SK-N-SH (cell line): ENCODE results near the gene PSMC2. TPM values are rescaled to one million over a fixed set of nuclear protein-coding genes. Genes with fewer than 3 reads are reported as not detected.

ENCODE experiments used
- CTCF ChIA-PET: fragments of 300-600, 350-600 bp; formaldehyde crosslinking; extraction: SDS; loops from one replicate; lab custom pipeline; 2021; lab: Yijun Ruan, JAX
- POLR2A ChIA-PET: fragments of 350-600 bp; sonication (Branson Sonifier 250); formaldehyde crosslinking; extraction: SDS; loops from one replicate; lab custom pipeline; 2020; ENCODE audit warnings: antibody characterized with exemption, inconsistent platforms; lab: Yijun Ruan, JAX
- DNase-seq: peaks from one replicate; pipeline ENCODE4 v3.0.0; 2012
- H2AFZ ChIP-seq: fragments of 200-600 bp; sonication (generic); 2 replicates; pipeline ENCODE4 v1.8.1; 2016; ENCODE audit warnings: antibody characterized with exemption, mild to moderate bottlenecking, low read depth
- H3F3A ChIP-seq: fragments of 200-600 bp; sonication (generic); replicated peaks from 2 replicates; pipeline ENCODE3; 2016; ENCODE audit warnings: antibody characterized with exemption, mild to moderate bottlenecking; ENCODE audit not compliant: insufficient read depth
- H3K27ac ChIP-seq, 2 experiments: fragments of 200-500 bp in 1 of 2; fragments of 200-600 bp in 1 of 2; sonication (Bioruptor generic) in 1 of 2; sonication (generic), shearing (Covaris generic) in 1 of 2; 2 replicates each; pipeline versions ENCODE4 v1.5.1 to v1.6.1; 2014 to 2016; ENCODE audit warnings: low read depth in 2 of 2, inconsistent platforms in 1 of 2, low read length in 1 of 2, mild to moderate bottlenecking in 1 of 2, mixed read lengths in 1 of 2
- H3K27me3 ChIP-seq: fragments of 200-600 bp; sonication (generic), shearing (Covaris generic); 2 replicates; pipeline ENCODE4 v1.6.1; 2016; ENCODE audit warnings: mixed run types; ENCODE audit not compliant: insufficient read depth
- H3K36me3 ChIP-seq, 2 experiments: fragments of 200-500 bp in 1 of 2; fragments of 200-600 bp in 1 of 2; sonication (Bioruptor generic) in 1 of 2; sonication (generic) in 1 of 2; replicated peaks in 1 of 2; 2 replicates each; pipeline versions ENCODE3 to v1.5.1; 2014 to 2016; ENCODE audit warnings: low read length in 1 of 2, mild to moderate bottlenecking in 1 of 2; ENCODE audit not compliant: insufficient read depth in 2 of 2, control insufficient read depth in 1 of 2
- H3K4me1 ChIP-seq, 2 experiments: fragments of 200-500 bp in 1 of 2; fragments of 200-600 bp in 1 of 2; sonication (Bioruptor generic) in 1 of 2; sonication (generic), shearing (Covaris generic) in 1 of 2; 2 replicates each; pipeline versions ENCODE4 v1.5.1 to v1.6.1; 2014 to 2016; ENCODE audit warnings: low read depth in 1 of 2, low read length in 1 of 2, mixed run types in 1 of 2; ENCODE audit not compliant: insufficient read depth in 2 of 2, control insufficient read depth in 1 of 2
- H3K4me2 ChIP-seq: fragments of 200-600 bp; sonication (generic), shearing (Covaris generic); 2 replicates; pipeline ENCODE4 v1.6.1; 2017; ENCODE audit warnings: mixed run types
- H3K4me3 ChIP-seq, 2 experiments: fragments of 200-500 bp in 1 of 2; fragments of 200-600 bp in 1 of 2; sonication (Bioruptor generic) in 1 of 2; sonication (generic), shearing (Covaris generic) in 1 of 2; 2 replicates each; pipeline versions ENCODE4 v1.5.1 to v1.8.1; 2014 to 2016; ENCODE audit warnings: low read depth in 2 of 2, inconsistent platforms in 1 of 2, low read length in 1 of 2, mild to moderate bottlenecking in 1 of 2, mixed read lengths in 1 of 2, moderate library complexity in 1 of 2
- H3K79me2 ChIP-seq: fragments of 200-600 bp; sonication (generic); 2 replicates; pipeline ENCODE4 v1.8.1; 2017; ENCODE audit warnings: mild to moderate bottlenecking; ENCODE audit not compliant: insufficient read depth
- H3K9ac ChIP-seq: fragments of 200-600 bp; sonication (generic); 2 replicates; pipeline ENCODE4 v1.6.1; 2017; ENCODE audit warnings: mixed run types
- H3K9me2 ChIP-seq: fragments of 200-600 bp; sonication (generic); 2 replicates; pipeline ENCODE4 v1.6.1; 2017; ENCODE audit warnings: mixed run types
- H3K9me3 ChIP-seq: fragments of 200-600 bp; sonication (generic); 2 replicates; pipeline ENCODE4 v1.6.1; 2017; ENCODE audit warnings: mixed run types, mild to moderate bottlenecking, moderate library complexity
- H4K20me1 ChIP-seq: fragments of 200-600 bp; sonication (generic); 2 replicates; pipeline ENCODE4 v1.6.1; 2017; ENCODE audit warnings: mild to moderate bottlenecking, mixed run types; ENCODE audit not compliant: insufficient read depth
- CTCF ChIP-seq: fragments of 200-600 bp; sonication (generic); IDR thresholded peaks from 2 replicates; pipeline ENCODE4 v1.6.1; 2017; ENCODE audit warnings: antibody characterized with exemption, mild to moderate bottlenecking, moderate library complexity
- EP300 ChIP-seq, 2 experiments: IDR thresholded peaks; 2 replicates each; pipeline versions ENCODE4 v1.4.0 to v1.6.1; 2012; ENCODE audit warnings: borderline replicate concordance in 1 of 2, low read depth in 1 of 2, low read length in 1 of 2
- FOSL2 ChIP-seq: IDR thresholded peaks from 2 replicates; pipeline ENCODE4 v1.4.0; 2012; ENCODE audit warnings: low read depth, mild to moderate bottlenecking, moderate library complexity, borderline replicate concordance
- FOXJ3 ChIP-seq: sonication (generic); formaldehyde crosslinking; IDR thresholded peaks from 2 replicates; pipeline ENCODE4 v1.5.1; 2020; ENCODE audit warnings: mild to moderate bottlenecking, missing genetic modification reagents
- GATA2 ChIP-seq: sonication (generic); formaldehyde crosslinking; IDR thresholded peaks from 2 replicates; pipeline ENCODE4 v1.5.0; 2020; ENCODE audit warnings: mild to moderate bottlenecking, missing genetic modification reagents
- IRF3 ChIP-seq: fragments of 150-350 bp; IDR thresholded peaks from 2 replicates; pipeline ENCODE4 v1.6.1; 2016; ENCODE audit warnings: mild to moderate bottlenecking, low read depth, low read length
- MXI1 ChIP-seq: IDR thresholded peaks from 2 replicates; pipeline ENCODE4 v1.6.1; 2012; ENCODE audit warnings: mild to moderate bottlenecking, low read depth, low read length, improper control_type of control experiment
- NRF1 ChIP-seq: IDR thresholded peaks from 2 replicates; pipeline ENCODE4 v1.6.1; 2012; ENCODE audit warnings: low read depth, mild to moderate bottlenecking, low read length
- POLR2AphosphoS5 ChIP-seq: IDR thresholded peaks from 2 replicates; pipeline ENCODE4 v1.6.1; 2012; ENCODE audit warnings: low read depth, low read length
- REST ChIP-seq: IDR thresholded peaks from 2 replicates; pipeline ENCODE4 v1.6.1; 2012; ENCODE audit warnings: mild to moderate bottlenecking, low read depth, low read length, moderate library complexity
- RXRA ChIP-seq: IDR thresholded peaks from 2 replicates; pipeline ENCODE4 v1.4.0; 2012; ENCODE audit warnings: low read depth, mild to moderate bottlenecking, borderline replicate concordance
- SIN3A ChIP-seq: IDR thresholded peaks from 2 replicates; pipeline ENCODE4 v1.6.1; 2012; ENCODE audit warnings: low read depth, mild to moderate bottlenecking, low read length, moderate library complexity, borderline replicate concordance
- SMC3 ChIP-seq: IDR thresholded peaks from 2 replicates; pipeline ENCODE4 v1.6.1; 2012; ENCODE audit warnings: low read depth, low read length, improper control_type of control experiment
- TCF12 ChIP-seq: IDR thresholded peaks from 2 replicates; pipeline ENCODE4 v1.4.0; 2012
- TEAD4 ChIP-seq: IDR thresholded peaks from 2 replicates; pipeline ENCODE4 v1.4.0; 2012; ENCODE audit warnings: mild to moderate bottlenecking, borderline replicate concordance; ENCODE audit not compliant: insufficient read depth
- USF1 ChIP-seq: IDR thresholded peaks from 2 replicates; pipeline ENCODE4 v1.4.0; 2012; ENCODE audit warnings: low read depth, borderline replicate concordance
- USF2 ChIP-seq: fragments of 150-350 bp; IDR thresholded peaks from 2 replicates; pipeline ENCODE4 v1.6.1; 2017; ENCODE audit warnings: antibody characterized with exemption, low read length, low read depth, borderline replicate concordance
- WGBS: methylation state at CpG from one replicate; pipeline ENCODE4 v1.1.6; 2017; ENCODE audit warnings: low lambda C conversion rate; 5-methylcytosine and 5-hydroxymethylcytosine counted together
- polyA plus RNA-seq, 3 experiments: library from polyadenylated mRNA; depleted of rRNA; stranded (reverse); fragments of >200 nt; gene quantifications; 2 replicates each; pipeline ENCODE4 v1.2.3, GENCODE V29; 2012

PSMC2 gene
- polyA plus RNA-seq, 1 of the 3 experiments (the other 2 are of a cell fraction): 231 TPM

GRCh38 chr7:103325744-103326143 is 21.7 kb upstream of the PSMC2 start:
- WGBS: 96% methylated on average over 8 of the region's 8 CpGs
- Histone ChIP-seq H3K4me3 (no peak overlapping the region), H3K9me3 (no peaks in the 10 kb centered on the region), H3K79me2 (peaks cover 15% of the 10 kb centered on the region; the same call in 1 of the 2 replicates), H3K9me2 (no peaks in the 10 kb centered on the region), H3F3A (peaks cover 45% of the 10 kb centered on the region)
- TF ChIP-seq MXI1: no peak
- no peak for TF ChIP-seq USF1
- TF ChIP-seq GATA2 (CRISPR knock-in tag): no peak
- TF ChIP-seq FOSL2: no peak
- TF ChIP-seq CTCF: no peak
- TF ChIP-seq SIN3A: no peak
- TF ChIP-seq USF2: no peak
- TF ChIP-seq RXRA: no peak
- no peak for TF ChIP-seq REST
- TF ChIP-seq NRF1: no peak
- TF ChIP-seq EP300 (IDR thresholded peaks at IDR 0.05; ENCODE audit: borderline replicate concordance in 1 of 2, low read depth in 1 of 2, low read length in 1 of 2): no peak
- no peak for TF ChIP-seq SMC3
- TF ChIP-seq POLR2AphosphoS5: no peak
- TF ChIP-seq FOXJ3 (CRISPR knock-in tag): no peak
- TF ChIP-seq IRF3: no peak
- TF ChIP-seq TEAD4: no peak
- no peak for TF ChIP-seq TCF12
- TF ChIP-seq, all 33 proteins: peak for 0
- ChIA-PET CTCF (interaction anchor here (1.3 to 1.7 kb wide), 2 partner anchors 15 to 81 kb away, joined by 3 to 4 read pairs; no protein-coding TSS in a partner anchor), POLR2A (no interaction called here)
- no peaks in the 10 kb centered on the region for H4K20me1 ChIP-seq
- H3K36me3 ChIP-seq: peaks cover 64 to 80% of the 10 kb centered on the region in 2 experiments
- no peaks in the 10 kb centered on the region for H3K4me1 ChIP-seq
- no peak overlapping the region for H3K9ac ChIP-seq
- H3K27me3 ChIP-seq: no peaks in the 10 kb centered on the region
- no peak overlapping the region for H3K4me2 ChIP-seq
- H2AFZ ChIP-seq: no peak overlapping the region
- DNase-seq: no peak
- H3K27ac ChIP-seq: no peak overlapping the region
